Mesenchymal stem cell (in vitro differentiated cells and primary cell): ENCODE results near the gene UBA52.
A peak's percentile ranks its signal among the peaks of the same experiment; 100 is the strongest.

Experiments
- DNase-seq: peaks from one replicate; pipeline ENCODE4 v3.0.0-alpha.2; 2013
- H2AFZ ChIP-seq: one replicate; pipeline ENCODE4 v1.6.1; 2013; ENCODE audit warnings: low read depth, mild to moderate bottlenecking, control low read depth, inconsistent platforms, low read length, moderate library complexity
- H2AK5ac ChIP-seq: 2 replicates; pipeline ENCODE4 v1.6.1; 2013; ENCODE audit warnings: low read length, moderate library complexity, mild to moderate bottlenecking, inconsistent platforms; ENCODE audit not compliant: severe bottlenecking
- H2BK120ac ChIP-seq: one replicate; pipeline ENCODE4 v1.6.1; 2013; ENCODE audit warnings: low read depth, mild to moderate bottlenecking, inconsistent platforms, low read length, moderate library complexity
- H2BK12ac ChIP-seq, 2 experiments: one replicate each; pipeline ENCODE4 v1.6.1; 2013; ENCODE audit warnings: inconsistent platforms in 2 of 2, low read length in 2 of 2, mild to moderate bottlenecking in 2 of 2, moderate library complexity in 2 of 2, control low read depth in 1 of 2
- H2BK15ac ChIP-seq: one replicate; pipeline ENCODE4 v1.6.1; 2013; ENCODE audit warnings: mild to moderate bottlenecking, low read depth, inconsistent platforms; ENCODE audit not compliant: poor library complexity, severe bottlenecking
- H2BK5ac ChIP-seq: 2 replicates; pipeline ENCODE4 v1.6.1; 2013; ENCODE audit warnings: low read depth, mild to moderate bottlenecking, low read length, control low read depth, inconsistent platforms; ENCODE audit not compliant: poor library complexity, severe bottlenecking
- H3K14ac ChIP-seq, 2 experiments: one replicate each; pipeline ENCODE4 v1.6.1; 2013; ENCODE audit warnings: inconsistent platforms in 2 of 2, low read length in 2 of 2, control low read depth in 1 of 2, mild to moderate bottlenecking in 1 of 2, moderate library complexity in 1 of 2
- H3K18ac ChIP-seq, 2 experiments: one replicate each; pipeline ENCODE4 v1.6.1; 2013; ENCODE audit warnings: inconsistent platforms in 2 of 2, low read length in 2 of 2, control low read depth in 1 of 2, low read depth in 1 of 2, mild to moderate bottlenecking in 1 of 2
- H3K23ac ChIP-seq, 2 experiments: one replicate each; pipeline ENCODE4 v1.6.1; 2013; ENCODE audit warnings: inconsistent platforms in 2 of 2, low read length in 2 of 2, mild to moderate bottlenecking in 2 of 2, moderate library complexity in 2 of 2, control low read depth in 1 of 2
- H3K27ac ChIP-seq: 2 replicates; pipeline ENCODE4 v1.5.1; 2013; ENCODE audit warnings: mild to moderate bottlenecking, moderate library complexity, low read length, control low read depth, inconsistent platforms; ENCODE audit not compliant: poor library complexity, severe bottlenecking
- H3K27me3 ChIP-seq, 2 experiments: 2 replicates each; pipeline versions ENCODE4 v1.6.1 to v1.7.0; 2013; ENCODE audit warnings: low read length in 2 of 2, mild to moderate bottlenecking in 2 of 2, moderate library complexity in 2 of 2, control low read depth in 1 of 2, inconsistent platforms in 1 of 2; ENCODE audit not compliant: control insufficient read depth in 1 of 2, insufficient read depth in 1 of 2
- H3K36me3 ChIP-seq, 2 experiments: 2 replicates each; pipeline versions ENCODE4 v1.6.1 to v1.7.0; 2013; ENCODE audit warnings: low read length in 2 of 2, control low read depth in 1 of 2, inconsistent platforms in 1 of 2, low read depth in 1 of 2, mild to moderate bottlenecking in 1 of 2; ENCODE audit not compliant: insufficient read depth in 2 of 2, control insufficient read depth in 1 of 2
- H3K4ac ChIP-seq, 2 experiments: one replicate each; pipeline ENCODE4 v1.6.1; 2013; ENCODE audit warnings: inconsistent platforms in 2 of 2, low read length in 2 of 2, mild to moderate bottlenecking in 2 of 2, moderate library complexity in 2 of 2, control low read depth in 1 of 2, low read depth in 1 of 2
- H3K4me1 ChIP-seq: 2 replicates; pipeline ENCODE4 v1.6.1; 2013; ENCODE audit warnings: low read depth, low read length, control low read depth; ENCODE audit not compliant: control insufficient read depth, insufficient read depth
- H3K4me2 ChIP-seq: 2 replicates; pipeline ENCODE4 v1.6.1; 2013; ENCODE audit warnings: low read length, mild to moderate bottlenecking, inconsistent platforms; ENCODE audit not compliant: poor library complexity, severe bottlenecking
- H3K4me3 ChIP-seq, 2 experiments: 2 replicates each; pipeline versions ENCODE4 v1.5.1 to v1.7.0; 2013; ENCODE audit warnings: low read length in 2 of 2, mild to moderate bottlenecking in 2 of 2, control low read depth in 1 of 2, low read depth in 1 of 2; ENCODE audit not compliant: insufficient read depth in 1 of 2
- H3K79me1 ChIP-seq: replicated peaks from 2 replicates; pipeline ENCODE4 v1.6.1; 2013; ENCODE audit warnings: mild to moderate bottlenecking, control low read depth, low read length, inconsistent platforms; ENCODE audit not compliant: poor library complexity, severe bottlenecking
- H3K9ac ChIP-seq: 2 replicates; pipeline ENCODE4 v1.7.0; 2013; ENCODE audit warnings: mild to moderate bottlenecking, low read length, moderate library complexity
- H3K9me3 ChIP-seq: 2 replicates; pipeline ENCODE4 v1.7.0; 2013; ENCODE audit warnings: mild to moderate bottlenecking, low read length; ENCODE audit not compliant: control insufficient read depth
- H4K8ac ChIP-seq: one replicate; pipeline ENCODE4 v1.6.1; 2013; ENCODE audit warnings: inconsistent platforms, mild to moderate bottlenecking, low read length, moderate library complexity
- H4K91ac ChIP-seq: one replicate; pipeline ENCODE4 v1.6.1; 2013; ENCODE audit warnings: mild to moderate bottlenecking, low read length, inconsistent platforms
- WGBS: methylation state at CpG from one replicate; pipeline ENCODE4 v1.1.7; 2013; ENCODE audit warnings: mixed read lengths; 5-methylcytosine and 5-hydroxymethylcytosine counted together

UBA52 gene

DNA sequence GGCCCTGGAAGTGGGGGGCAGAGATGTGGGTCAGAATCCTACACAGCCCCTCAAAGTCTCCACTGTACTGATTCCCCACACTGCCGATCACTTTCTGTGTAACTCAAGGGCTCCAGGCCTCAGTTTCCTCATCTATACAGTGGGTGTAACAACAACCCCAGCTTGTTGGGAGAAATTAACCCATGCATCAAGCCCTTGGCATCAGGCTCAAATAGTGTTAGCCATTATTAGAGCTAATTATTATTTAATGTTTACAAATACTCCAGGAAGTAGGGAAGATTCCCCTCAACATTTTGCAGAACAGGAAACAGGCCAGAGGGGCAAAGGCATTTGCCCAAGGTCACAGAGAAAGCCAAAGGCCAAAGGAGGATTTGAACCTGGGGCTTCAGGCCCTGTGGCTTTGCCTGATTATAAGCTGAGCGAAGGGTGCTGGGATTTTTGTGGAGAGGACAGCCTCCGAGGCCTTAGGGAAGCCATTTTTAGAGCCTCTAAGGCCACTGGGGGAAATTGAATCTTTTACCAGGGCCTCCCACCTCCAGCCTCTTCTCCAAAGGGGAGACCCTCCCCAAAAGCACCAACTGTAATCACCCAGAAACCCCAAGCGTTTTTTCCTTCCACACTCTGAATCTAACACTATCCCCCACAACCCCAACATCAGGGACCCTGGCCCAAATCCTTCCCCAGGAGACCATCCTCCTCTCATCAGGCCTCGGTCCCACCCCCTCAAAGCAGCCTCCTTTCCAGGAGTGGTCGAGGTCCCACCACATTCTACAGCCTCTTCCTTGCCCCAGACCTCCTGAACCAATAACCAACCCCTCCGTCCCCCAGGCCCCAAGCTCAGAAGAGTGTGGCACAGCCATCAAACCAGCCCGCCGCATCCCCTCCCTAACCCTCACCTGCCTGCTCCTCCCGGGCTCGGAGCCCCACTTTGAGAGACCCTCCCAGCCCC is 29.4 kb upstream of the UBA52 start:
- peak overlapping the region; percentile 86 to 92 for H3K4me3 ChIP-seq
- WGBS, result 29% methylated on average over 11 of the region's 11 CpGs
- H2BK120ac ChIP-seq, result peak overlapping the region; percentile 99
- peak overlapping the region; percentile 44 to 73 for H3K18ac ChIP-seq
- peak overlapping the region in 1 of 2 experiments; percentile 50 for H3K14ac ChIP-seq
- H3K9me3 ChIP-seq, result no peaks in the 10 kb centered on the region
- H3K4me1 ChIP-seq, result peaks cover 11% of the 10 kb centered on the region
- no peak for DNase-seq
- H3K79me1 ChIP-seq, result peaks cover 28% of the 10 kb centered on the region
- H4K8ac ChIP-seq, result peak overlapping the region; percentile 47
- H2BK5ac ChIP-seq, result no peak overlapping the region
- peak overlapping the region in 1 of 2 experiments; percentile 62 for H3K4ac ChIP-seq
- peak overlapping the region; percentile 1 for H3K27ac ChIP-seq
- peak overlapping the region; percentile 92 for H3K9ac ChIP-seq
- H2BK12ac ChIP-seq, result no peak overlapping the region
- H3K4me2 ChIP-seq, result peak overlapping the region; percentile 80
- H3K27me3 ChIP-seq, result no peaks in the 10 kb centered on the region
- no peak overlapping the region for H2BK15ac ChIP-seq
- peak overlapping the region in 1 of 2 experiments; percentile 29 for H3K23ac ChIP-seq
- peak overlapping the region; percentile 93 for H4K91ac ChIP-seq
- no peak overlapping the region for H2AFZ ChIP-seq
- peaks cover 35 to 37% of the 10 kb centered on the region in 2 experiments for H3K36me3 ChIP-seq
- H2AK5ac ChIP-seq, result peak overlapping the region; percentile 14

GRCh38 chr19:18542941-18543813 is 28.5 kb upstream of the UBA52 start, which contains the start of gene FKBP8:
Gene FKBP8 (minus strand): TSS chr19:18543573. CDS start chr19:18541970, 1,603 bp downstream.
- Histone ChIP-seq H2BK15ac (peak within 1 kb of the TSS; percentile 94), H3K18ac (peak within 1 kb of the TSS; percentile 96 to 98), H3K27ac (peak within 1 kb of the TSS; percentile 1), H3K23ac (no peak within 1 kb of the TSS), H3K36me3 (peaks cover 26 to 28% of the 10 kb centered on the region in 2 experiments), H3K9me3 (no peaks in the 10 kb centered on the region), H4K91ac (peak within 1 kb of the TSS; percentile 96), H3K4me3 (peak within 1 kb of the TSS; percentile 86 to 92), H3K9ac (peak within 1 kb of the TSS; percentile 92), H2BK12ac (peak within 1 kb of the TSS; percentile 71 to 97), H2BK120ac (peak within 1 kb of the TSS; percentile 99), H3K79me1 (peaks cover 21% of the 10 kb centered on the region), H2BK5ac (peak within 1 kb of the TSS; percentile 79), H2AK5ac (peak within 1 kb of the TSS; percentile 14), H2AFZ (peak within 1 kb of the TSS; percentile 43), H4K8ac (peak within 1 kb of the TSS; percentile 100), H3K14ac (peak within 1 kb of the TSS; percentile 50 to 83), H3K4me2 (peak within 1 kb of the TSS; percentile 88), H3K4me1 (peaks cover 11% of the 10 kb centered on the region), H3K27me3 (no peaks in the 10 kb centered on the region), H3K4ac (peak within 1 kb of the TSS; percentile 73 to 76)
- peak; percentile 86 for DNase-seq
- WGBS, result 1% methylated on average over 33 of the region's 86 CpGs

DNA sequence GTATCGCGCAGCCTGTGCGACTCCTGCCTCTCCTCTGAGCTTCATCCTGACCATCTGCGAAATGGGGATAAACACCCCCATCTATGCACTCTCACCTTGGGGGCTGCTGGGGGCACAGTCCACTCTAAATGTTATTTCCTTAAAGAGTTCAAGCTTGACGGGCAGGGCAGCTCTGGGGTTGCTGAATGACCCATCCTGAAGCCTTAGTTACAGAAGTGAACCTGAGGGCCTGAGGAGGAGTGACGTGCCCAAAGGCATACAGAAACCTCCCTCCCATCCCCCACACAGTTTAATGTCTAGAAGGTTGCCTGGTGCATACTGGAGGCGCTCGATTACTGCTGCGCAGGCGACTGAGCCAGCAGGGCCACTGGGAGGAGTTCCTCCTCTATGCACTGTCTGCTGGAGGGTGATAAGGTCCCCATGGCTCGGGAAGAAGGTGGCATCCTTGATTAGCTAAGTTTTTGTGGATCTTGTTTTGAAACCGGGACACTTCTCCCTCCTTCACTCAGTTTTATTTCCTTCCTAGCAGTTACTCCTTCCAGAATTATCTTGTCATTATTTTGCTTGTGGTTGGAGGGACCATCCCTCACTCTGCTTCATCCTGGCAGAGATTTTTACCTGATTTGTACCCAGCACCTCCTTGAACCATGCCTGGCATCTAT is 27.7 kb upstream of the UBA52 start:
- peaks cover 11% of the 10 kb centered on the region for H3K4me1 ChIP-seq
- WGBS, result 11% methylated on average over 11 of the region's 12 CpGs
- peak overlapping the region; percentile 88 for H3K4me2 ChIP-seq
- H3K79me1 ChIP-seq, result peaks cover 21% of the 10 kb centered on the region
- H4K8ac ChIP-seq, result peak overlapping the region; percentile 100
- no peak overlapping the region for H2AK5ac ChIP-seq
- no peak overlapping the region for H2BK5ac ChIP-seq
- peak overlapping the region; percentile 82 for H3K9ac ChIP-seq
- H3K14ac ChIP-seq, result no peak overlapping the region
- peak overlapping the region; percentile 92 for H4K91ac ChIP-seq
- peak overlapping the region in 1 of 2 experiments; percentile 33 for H3K4ac ChIP-seq
- no peaks in the 10 kb centered on the region for H3K27me3 ChIP-seq
- H3K9me3 ChIP-seq, result no peaks in the 10 kb centered on the region
- peak overlapping the region; percentile 43 for H2AFZ ChIP-seq
- H3K23ac ChIP-seq, result no peak overlapping the region
- peak overlapping the region; percentile 23 for H2BK15ac ChIP-seq
- H2BK12ac ChIP-seq, result peak overlapping the region in 1 of 2 experiments; percentile 97
- peak overlapping the region; percentile 64 to 75 for H3K18ac ChIP-seq
- H3K4me3 ChIP-seq, result peak overlapping the region; percentile 52 to 79
- H2BK120ac ChIP-seq, result peak overlapping the region; percentile 73
- H3K27ac ChIP-seq, result no peak overlapping the region
- H3K36me3 ChIP-seq, result peaks cover 22 to 24% of the 10 kb centered on the region in 2 experiments
- peak; percentile 84 for DNase-seq
